Measurements from ENCODE around the gene MAPK8. TPM values are rescaled to one million over a fixed set of nuclear protein-coding genes. Genes with fewer than 3 reads are reported as not detected.

The MAPK8 gene
- total and polyA plus RNA-seq, 9 of the 15 experiments (the other 6 are each of a cell fraction or from before 2014, with no cell fraction given) = 6.4 to 159 (median 71.0) TPM

DNA sequence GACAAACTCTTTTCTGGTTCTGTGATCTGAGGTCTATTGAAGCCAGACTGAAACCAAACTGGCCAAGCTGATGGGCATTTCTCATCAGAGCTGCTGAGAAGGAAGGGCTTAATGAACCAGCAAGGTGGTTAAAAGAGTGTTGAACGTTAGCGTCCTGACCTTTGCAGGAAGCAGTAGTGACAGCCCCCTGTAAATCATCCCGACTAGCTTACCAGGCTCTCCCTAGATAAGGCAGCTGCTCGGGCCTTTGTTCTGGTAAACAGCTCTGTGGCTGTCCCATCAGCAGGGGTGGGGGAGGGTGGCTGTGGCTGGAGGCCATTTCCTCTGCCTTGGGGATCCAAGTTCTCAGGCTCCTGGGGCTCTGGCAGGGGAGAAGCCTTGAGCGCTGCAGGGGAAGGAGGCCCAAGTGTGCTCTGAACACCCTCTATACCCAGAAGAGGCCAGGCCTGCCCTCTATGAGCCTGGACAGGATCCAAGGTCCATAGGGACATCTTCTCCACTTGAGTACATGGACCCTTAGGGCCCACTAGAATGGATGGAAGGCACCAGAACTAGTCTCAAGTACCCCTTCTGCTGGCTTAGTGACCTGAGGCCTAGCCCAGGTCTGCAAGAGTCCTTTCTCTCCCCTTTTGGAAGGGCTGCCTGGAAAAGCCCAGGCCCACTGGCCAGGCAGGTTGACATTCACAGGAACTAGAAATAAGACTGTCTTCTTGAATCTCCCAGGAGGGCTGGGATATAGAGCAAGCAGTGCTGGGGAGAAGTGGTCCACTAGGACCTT, 163.8 kb downstream of the MAPK8 start (continued):
- TF ChIP-seq, protein P1, sequence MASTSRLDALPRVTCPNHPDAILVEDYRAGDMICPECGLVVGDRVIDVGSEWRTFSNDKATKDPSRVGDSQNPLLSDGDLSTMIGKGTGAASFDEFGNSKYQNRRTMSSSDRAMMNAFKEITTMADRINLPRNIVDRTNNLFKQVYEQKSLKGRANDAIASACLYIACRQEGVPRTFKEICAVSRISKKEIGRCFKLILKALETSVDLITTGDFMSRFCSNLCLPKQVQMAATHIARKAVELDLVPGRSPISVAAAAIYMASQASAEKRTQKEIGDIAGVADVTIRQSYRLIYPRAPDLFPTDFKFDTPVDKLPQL (IDR thresholded peaks at IDR 0.05; ENCODE audit: extremely low read depth, insufficient read length) = peak; percentile 20
- TF ChIP-seq XRCC4 (IDR thresholded peaks at IDR 0.05; ENCODE audit: extremely low read depth, insufficient read depth, insufficient read length) = no peak
- no peak for TF ChIP-seq ZNF830 (CRISPR knock-in tag; IDR thresholded peaks at IDR 0.05)
- peak; percentile 27 for TF ChIP-seq RBBP5 (IDR thresholded peaks at IDR 0.05; ENCODE audit: borderline replicate concordance, insufficient read depth, low read length, poor library complexity, severe bottlenecking)
- TF ChIP-seq, protein P2, sequence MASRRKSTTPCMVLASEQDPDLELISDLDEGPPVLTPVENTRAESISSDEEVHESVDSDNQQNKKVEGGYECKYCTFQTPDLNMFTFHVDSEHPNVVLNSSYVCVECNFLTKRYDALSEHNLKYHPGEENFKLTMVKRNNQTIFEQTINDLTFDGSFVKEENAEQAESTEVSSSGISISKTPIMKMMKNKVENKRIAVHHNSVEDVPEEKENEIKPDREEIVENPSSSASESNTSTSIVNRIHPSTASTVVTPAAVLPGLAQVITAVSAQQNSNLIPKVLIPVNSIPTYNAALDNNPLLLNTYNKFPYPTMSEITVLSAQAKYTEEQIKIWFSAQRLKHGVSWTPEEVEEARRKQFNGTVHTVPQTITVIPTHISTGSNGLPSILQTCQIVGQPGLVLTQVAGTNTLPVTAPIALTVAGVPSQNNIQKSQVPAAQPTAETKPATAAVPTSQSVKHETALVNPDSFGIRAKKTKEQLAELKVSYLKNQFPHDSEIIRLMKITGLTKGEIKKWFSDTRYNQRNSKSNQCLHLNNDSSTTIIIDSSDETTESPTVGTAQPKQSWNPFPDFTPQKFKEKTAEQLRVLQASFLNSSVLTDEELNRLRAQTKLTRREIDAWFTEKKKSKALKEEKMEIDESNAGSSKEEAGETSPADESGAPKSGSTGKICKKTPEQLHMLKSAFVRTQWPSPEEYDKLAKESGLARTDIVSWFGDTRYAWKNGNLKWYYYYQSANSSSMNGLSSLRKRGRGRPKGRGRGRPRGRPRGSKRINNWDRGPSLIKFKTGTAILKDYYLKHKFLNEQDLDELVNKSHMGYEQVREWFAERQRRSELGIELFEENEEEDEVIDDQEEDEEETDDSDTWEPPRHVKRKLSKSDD (conservative IDR thresholded peaks at IDR 0.05; ENCODE audit: low read length) = peak; percentile 79; the same call in 1 of the 2 replicates
- TF ChIP-seq ZNF41 (CRISPR knock-in tag; conservative IDR thresholded peaks at IDR 0.05) = 0 out of 2 replicates have a peak, but pooled peaks have one; percentile 62
- TF ChIP-seq, protein P3, sequence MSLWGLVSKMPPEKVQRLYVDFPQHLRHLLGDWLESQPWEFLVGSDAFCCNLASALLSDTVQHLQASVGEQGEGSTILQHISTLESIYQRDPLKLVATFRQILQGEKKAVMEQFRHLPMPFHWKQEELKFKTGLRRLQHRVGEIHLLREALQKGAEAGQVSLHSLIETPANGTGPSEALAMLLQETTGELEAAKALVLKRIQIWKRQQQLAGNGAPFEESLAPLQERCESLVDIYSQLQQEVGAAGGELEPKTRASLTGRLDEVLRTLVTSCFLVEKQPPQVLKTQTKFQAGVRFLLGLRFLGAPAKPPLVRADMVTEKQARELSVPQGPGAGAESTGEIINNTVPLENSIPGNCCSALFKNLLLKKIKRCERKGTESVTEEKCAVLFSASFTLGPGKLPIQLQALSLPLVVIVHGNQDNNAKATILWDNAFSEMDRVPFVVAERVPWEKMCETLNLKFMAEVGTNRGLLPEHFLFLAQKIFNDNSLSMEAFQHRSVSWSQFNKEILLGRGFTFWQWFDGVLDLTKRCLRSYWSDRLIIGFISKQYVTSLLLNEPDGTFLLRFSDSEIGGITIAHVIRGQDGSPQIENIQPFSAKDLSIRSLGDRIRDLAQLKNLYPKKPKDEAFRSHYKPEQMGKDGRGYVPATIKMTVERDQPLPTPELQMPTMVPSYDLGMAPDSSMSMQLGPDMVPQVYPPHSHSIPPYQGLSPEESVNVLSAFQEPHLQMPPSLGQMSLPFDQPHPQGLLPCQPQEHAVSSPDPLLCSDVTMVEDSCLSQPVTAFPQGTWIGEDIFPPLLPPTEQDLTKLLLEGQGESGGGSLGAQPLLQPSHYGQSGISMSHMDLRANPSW (CRISPR knock-in tag; IDR thresholded peaks at IDR 0.05) = no peak
- peak; percentile 74 for TF ChIP-seq CCNT2 (IDR thresholded peaks at IDR 0.05; ENCODE audit: borderline replicate concordance, extremely low read depth, insufficient read length, low read depth, low read length)
- TF ChIP-seq CREBBP (IDR thresholded peaks at IDR 0.05; ENCODE audit: low read depth, low read length) = no peak
- no peak for TF ChIP-seq ZZZ3 (IDR thresholded peaks at IDR 0.05)
- peak; percentile 43; the same call in 1 of the 2 replicates for TF ChIP-seq ZKSCAN3 (CRISPR knock-in tag; IDR thresholded peaks at IDR 0.05)
- TF ChIP-seq, protein P4, sequence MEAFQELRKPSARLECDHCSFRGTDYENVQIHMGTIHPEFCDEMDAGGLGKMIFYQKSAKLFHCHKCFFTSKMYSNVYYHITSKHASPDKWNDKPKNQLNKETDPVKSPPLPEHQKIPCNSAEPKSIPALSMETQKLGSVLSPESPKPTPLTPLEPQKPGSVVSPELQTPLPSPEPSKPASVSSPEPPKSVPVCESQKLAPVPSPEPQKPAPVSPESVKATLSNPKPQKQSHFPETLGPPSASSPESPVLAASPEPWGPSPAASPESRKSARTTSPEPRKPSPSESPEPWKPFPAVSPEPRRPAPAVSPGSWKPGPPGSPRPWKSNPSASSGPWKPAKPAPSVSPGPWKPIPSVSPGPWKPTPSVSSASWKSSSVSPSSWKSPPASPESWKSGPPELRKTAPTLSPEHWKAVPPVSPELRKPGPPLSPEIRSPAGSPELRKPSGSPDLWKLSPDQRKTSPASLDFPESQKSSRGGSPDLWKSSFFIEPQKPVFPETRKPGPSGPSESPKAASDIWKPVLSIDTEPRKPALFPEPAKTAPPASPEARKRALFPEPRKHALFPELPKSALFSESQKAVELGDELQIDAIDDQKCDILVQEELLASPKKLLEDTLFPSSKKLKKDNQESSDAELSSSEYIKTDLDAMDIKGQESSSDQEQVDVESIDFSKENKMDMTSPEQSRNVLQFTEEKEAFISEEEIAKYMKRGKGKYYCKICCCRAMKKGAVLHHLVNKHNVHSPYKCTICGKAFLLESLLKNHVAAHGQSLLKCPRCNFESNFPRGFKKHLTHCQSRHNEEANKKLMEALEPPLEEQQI (IDR thresholded peaks at IDR 0.05) = peak; percentile 95
- no peak for TF ChIP-seq ESRRB (CRISPR knock-in tag; IDR thresholded peaks at IDR 0.05; ENCODE audit: borderline replicate concordance)
- TF ChIP-seq DIDO1 (tag; IDR thresholded peaks at IDR 0.05; ENCODE audit: low read depth) = peak; percentile 20; the same call in 1 of the 2 replicates

All from K562 (cell line).